ENCODE measurements around the gene RSPH4A.

RSPH4A gene

DNA sequence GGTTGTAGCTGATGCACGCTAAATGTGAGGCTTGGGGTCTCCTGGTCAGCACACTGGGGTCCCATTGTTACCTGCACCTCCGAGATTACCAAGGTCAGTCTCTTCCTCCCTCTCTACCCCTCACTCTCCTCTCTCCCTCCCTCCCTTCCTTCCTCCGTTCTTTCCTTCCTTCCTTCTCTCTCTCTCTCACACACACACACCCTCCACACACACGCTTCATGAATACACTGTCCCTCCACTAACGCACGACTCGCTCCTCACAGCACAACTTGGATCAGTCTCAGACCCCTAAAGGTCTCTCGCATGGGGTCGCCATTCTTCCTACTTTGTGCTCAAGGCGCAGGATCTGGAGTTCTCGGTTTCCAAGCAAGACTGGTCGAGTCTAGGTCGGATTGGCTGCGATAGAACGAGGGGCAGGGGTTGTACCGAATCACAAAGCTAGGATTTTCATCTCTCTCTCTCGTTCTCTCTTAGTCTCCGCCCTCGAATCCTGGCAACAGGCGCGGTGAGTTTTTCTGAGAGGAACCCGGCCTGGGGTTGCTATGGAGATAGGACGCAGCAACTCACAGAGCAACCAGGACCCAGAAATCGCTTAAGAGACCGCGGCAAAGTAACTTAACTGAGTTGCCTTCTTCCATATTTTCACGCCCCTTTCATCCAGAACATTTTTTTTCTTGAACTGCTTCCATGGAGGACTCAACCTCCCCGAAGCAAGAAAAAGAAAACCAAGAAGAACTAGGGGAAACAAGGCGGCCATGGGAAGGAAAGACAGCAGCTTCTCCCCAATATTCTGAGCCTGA lies at the start of gene RSPH4A:
Gene RSPH4A, plus strand, starts transcription at position 543 of the 800 bp plus-strand sequence. Its CDS starts 145 bp downstream, at position 688.
- ChIA-PET POLR2A (interaction anchor here (0.6 to 1.6 kb wide), 9 partner anchors 8 to 348 kb away, joined by 3 to 5 read pairs (median 3); partner anchors contain the start of genes DSE, RWDD1 and TSPYL1), CTCF (interaction anchor here (0.5 to 1.9 kb wide), 10 partner anchors 10 to 349 kb away, joined by 3 to 5 read pairs (median 3); no protein-coding TSS in a partner anchor)
- no peaks in the 10 kb centered on the region for H3K4me1 ChIP-seq (ENCODE audit: control insufficient read depth, insufficient read depth, low read length)
- no peaks in the 10 kb centered on the region for H3K36me3 ChIP-seq (ENCODE audit: control insufficient read depth in 2 of 2, insufficient read depth in 1 of 2, low read length in 2 of 2)
- no peaks in the 10 kb centered on the region for H3K9me3 ChIP-seq (ENCODE audit: control insufficient read depth, insufficient read depth, low read depth, low read length)
- H3K4me3 ChIP-seq (ENCODE audit: low read depth, low read length), result peak within 1 kb of the TSS; percentile 87
- no peak within 1 kb of the TSS; the same call in 1 of the 2 replicates for H3K27ac ChIP-seq (ENCODE audit: extremely low read depth, low read depth, low read length)
- TF ChIP-seq, protein P1, sequence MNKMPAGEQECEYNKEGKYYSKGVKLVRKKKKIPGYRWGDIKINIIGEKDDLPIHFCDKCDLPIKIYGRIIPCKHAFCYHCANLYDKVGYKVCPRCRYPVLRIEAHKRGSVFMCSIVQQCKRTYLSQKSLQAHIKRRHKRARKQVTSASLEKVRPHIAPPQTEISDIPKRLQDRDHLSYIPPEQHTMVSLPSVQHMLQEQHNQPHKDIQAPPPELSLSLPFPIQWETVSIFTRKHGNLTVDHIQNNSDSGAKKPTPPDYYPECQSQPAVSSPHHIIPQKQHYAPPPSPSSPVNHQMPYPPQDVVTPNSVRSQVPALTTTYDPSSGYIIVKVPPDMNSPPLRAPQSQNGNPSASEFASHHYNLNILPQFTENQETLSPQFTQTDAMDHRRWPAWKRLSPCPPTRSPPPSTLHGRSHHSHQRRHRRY (tag by site-specific recombination; IDR thresholded peaks at IDR 0.05), result no peak
- no peak for TF ChIP-seq ZNF202 (tag by site-specific recombination; IDR thresholded peaks at IDR 0.05; ENCODE audit: borderline replicate concordance)
- TF ChIP-seq GLI4 (tag by site-specific recombination; IDR thresholded peaks at IDR 0.05), result no peak
- no peak; the same call in 1 of the 2 replicates for TF ChIP-seq PRDM1 (tag by site-specific recombination; IDR thresholded peaks at IDR 0.05)
- TF ChIP-seq, protein P2, sequence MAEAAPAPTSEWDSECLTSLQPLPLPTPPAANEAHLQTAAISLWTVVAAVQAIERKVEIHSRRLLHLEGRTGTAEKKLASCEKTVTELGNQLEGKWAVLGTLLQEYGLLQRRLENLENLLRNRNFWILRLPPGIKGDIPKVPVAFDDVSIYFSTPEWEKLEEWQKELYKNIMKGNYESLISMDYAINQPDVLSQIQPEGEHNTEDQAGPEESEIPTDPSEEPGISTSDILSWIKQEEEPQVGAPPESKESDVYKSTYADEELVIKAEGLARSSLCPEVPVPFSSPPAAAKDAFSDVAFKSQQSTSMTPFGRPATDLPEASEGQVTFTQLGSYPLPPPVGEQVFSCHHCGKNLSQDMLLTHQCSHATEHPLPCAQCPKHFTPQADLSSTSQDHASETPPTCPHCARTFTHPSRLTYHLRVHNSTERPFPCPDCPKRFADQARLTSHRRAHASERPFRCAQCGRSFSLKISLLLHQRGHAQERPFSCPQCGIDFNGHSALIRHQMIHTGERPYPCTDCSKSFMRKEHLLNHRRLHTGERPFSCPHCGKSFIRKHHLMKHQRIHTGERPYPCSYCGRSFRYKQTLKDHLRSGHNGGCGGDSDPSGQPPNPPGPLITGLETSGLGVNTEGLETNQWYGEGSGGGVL (tag by site-specific recombination; IDR thresholded peaks at IDR 0.05), result peak; percentile 84
- peak; percentile 82 for TF ChIP-seq YY2 (tag by site-specific recombination; IDR thresholded peaks at IDR 0.05)
- TF ChIP-seq ZNF2 (tag by site-specific recombination; IDR thresholded peaks at IDR 0.05), result peak; percentile 98
- TF ChIP-seq ZNF157 (tag by site-specific recombination; IDR thresholded peaks at IDR 0.05), result 0 out of 2 replicates have a peak, but pooled peaks have one; percentile 49
- TF ChIP-seq, protein P3, sequence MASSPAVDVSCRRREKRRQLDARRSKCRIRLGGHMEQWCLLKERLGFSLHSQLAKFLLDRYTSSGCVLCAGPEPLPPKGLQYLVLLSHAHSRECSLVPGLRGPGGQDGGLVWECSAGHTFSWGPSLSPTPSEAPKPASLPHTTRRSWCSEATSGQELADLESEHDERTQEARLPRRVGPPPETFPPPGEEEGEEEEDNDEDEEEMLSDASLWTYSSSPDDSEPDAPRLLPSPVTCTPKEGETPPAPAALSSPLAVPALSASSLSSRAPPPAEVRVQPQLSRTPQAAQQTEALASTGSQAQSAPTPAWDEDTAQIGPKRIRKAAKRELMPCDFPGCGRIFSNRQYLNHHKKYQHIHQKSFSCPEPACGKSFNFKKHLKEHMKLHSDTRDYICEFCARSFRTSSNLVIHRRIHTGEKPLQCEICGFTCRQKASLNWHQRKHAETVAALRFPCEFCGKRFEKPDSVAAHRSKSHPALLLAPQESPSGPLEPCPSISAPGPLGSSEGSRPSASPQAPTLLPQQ (tag by site-specific recombination; IDR thresholded peaks at IDR 0.05), result peak; percentile 79
- TF ChIP-seq, protein P4, sequence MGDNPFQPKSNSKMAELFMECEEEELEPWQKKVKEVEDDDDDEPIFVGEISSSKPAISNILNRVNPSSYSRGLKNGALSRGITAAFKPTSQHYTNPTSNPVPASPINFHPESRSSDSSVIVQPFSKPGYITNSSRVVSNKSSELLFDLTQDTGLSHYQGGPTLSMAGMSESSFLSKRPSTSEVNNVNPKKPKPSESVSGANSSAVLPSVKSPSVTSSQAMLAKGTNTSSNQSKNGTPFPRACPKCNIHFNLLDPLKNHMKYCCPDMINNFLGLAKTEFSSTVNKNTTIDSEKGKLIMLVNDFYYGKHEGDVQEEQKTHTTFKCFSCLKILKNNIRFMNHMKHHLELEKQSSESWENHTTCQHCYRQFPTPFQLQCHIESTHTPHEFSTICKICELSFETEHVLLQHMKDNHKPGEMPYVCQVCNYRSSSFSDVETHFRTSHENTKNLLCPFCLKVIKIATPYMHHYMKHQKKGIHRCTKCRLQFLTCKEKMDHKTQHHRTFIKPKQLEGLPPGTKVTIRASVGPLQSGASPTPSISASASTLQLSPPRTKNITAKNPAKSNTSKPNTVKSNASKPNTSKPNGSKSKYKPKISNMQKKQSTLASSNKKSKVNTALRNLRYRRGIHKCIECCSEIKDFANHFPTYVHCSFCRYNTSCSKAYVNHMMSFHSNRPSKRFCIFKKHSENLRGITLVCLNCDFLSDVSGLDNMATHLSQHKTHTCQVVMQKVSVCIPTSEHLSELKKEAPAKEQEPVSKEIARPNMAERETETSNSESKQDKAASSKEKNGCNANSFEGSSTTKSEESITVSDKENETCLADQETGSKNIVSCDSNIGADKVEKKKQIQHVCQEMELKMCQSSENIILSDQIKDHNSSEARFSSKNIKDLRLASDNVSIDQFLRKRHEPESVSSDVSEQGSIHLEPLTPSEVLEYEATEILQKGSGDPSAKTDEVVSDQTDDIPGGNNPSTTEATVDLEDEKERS (tag by site-specific recombination; IDR thresholded peaks at IDR 0.05), result no peak
- TF ChIP-seq, protein P5, sequence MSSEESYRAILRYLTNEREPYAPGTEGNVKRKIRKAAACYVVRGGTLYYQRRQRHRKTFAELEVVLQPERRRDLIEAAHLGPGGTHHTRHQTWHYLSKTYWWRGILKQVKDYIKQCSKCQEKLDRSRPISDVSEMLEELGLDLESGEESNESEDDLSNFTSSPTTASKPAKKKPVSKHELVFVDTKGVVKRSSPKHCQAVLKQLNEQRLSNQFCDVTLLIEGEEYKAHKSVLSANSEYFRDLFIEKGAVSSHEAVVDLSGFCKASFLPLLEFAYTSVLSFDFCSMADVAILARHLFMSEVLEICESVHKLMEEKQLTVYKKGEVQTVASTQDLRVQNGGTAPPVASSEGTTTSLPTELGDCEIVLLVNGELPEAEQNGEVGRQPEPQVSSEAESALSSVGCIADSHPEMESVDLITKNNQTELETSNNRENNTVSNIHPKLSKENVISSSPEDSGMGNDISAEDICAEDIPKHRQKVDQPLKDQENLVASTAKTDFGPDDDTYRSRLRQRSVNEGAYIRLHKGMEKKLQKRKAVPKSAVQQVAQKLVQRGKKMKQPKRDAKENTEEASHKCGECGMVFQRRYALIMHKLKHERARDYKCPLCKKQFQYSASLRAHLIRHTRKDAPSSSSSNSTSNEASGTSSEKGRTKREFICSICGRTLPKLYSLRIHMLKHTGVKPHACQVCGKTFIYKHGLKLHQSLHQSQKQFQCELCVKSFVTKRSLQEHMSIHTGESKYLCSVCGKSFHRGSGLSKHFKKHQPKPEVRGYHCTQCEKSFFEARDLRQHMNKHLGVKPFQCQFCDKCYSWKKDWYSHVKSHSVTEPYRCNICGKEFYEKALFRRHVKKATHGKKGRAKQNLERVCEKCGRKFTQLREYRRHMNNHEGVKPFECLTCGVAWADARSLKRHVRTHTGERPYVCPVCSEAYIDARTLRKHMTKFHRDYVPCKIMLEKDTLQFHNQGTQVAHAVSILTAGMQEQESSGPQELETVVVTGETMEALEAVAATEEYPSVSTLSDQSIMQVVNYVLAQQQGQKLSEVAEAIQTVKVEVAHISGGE (tag by site-specific recombination; conservative IDR thresholded peaks at IDR 0.05; ENCODE audit: low read depth), result 0 out of 2 replicates have a peak, but pooled peaks have one; percentile 28
- no peak for TF ChIP-seq GLIS1 (tag by site-specific recombination; IDR thresholded peaks at IDR 0.05)
- TF ChIP-seq, protein P6, sequence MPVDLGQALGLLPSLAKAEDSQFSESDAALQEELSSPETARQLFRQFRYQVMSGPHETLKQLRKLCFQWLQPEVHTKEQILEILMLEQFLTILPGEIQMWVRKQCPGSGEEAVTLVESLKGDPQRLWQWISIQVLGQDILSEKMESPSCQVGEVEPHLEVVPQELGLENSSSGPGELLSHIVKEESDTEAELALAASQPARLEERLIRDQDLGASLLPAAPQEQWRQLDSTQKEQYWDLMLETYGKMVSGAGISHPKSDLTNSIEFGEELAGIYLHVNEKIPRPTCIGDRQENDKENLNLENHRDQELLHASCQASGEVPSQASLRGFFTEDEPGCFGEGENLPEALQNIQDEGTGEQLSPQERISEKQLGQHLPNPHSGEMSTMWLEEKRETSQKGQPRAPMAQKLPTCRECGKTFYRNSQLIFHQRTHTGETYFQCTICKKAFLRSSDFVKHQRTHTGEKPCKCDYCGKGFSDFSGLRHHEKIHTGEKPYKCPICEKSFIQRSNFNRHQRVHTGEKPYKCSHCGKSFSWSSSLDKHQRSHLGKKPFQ (tag by site-specific recombination; IDR thresholded peaks at IDR 0.05), result no peak
- TF ChIP-seq ZBTB8A (tag by site-specific recombination; IDR thresholded peaks at IDR 0.05), result peak; percentile 22; the same call in 1 of the 2 replicates
- TF ChIP-seq ZNF274 (IDR thresholded peaks at IDR 0.05; ENCODE audit: low read length), result no peak
- TF ChIP-seq ZNF274 (tag by site-specific recombination; IDR thresholded peaks at IDR 0.05; ENCODE audit: borderline replicate concordance), result no peak
- TF ChIP-seq ZNF140 (tag by site-specific recombination; IDR thresholded peaks at IDR 0.05), result no peak
- TF ChIP-seq ZBTB17 (tag by site-specific recombination; IDR thresholded peaks at IDR 0.05), result peak; percentile 99
- TF ChIP-seq, protein P7, sequence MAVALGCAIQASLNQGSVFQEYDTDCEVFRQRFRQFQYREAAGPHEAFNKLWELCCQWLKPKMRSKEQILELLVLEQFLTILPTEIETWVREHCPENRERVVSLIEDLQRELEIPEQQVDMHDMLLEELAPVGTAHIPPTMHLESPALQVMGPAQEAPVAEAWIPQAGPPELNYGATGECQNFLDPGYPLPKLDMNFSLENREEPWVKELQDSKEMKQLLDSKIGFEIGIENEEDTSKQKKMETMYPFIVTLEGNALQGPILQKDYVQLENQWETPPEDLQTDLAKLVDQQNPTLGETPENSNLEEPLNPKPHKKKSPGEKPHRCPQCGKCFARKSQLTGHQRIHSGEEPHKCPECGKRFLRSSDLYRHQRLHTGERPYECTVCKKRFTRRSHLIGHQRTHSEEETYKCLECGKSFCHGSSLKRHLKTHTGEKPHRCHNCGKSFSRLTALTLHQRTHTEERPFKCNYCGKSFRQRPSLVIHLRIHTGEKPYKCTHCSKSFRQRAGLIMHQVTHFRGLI (tag by site-specific recombination; IDR thresholded peaks at IDR 0.05), result no peak
- TF ChIP-seq, protein P8, sequence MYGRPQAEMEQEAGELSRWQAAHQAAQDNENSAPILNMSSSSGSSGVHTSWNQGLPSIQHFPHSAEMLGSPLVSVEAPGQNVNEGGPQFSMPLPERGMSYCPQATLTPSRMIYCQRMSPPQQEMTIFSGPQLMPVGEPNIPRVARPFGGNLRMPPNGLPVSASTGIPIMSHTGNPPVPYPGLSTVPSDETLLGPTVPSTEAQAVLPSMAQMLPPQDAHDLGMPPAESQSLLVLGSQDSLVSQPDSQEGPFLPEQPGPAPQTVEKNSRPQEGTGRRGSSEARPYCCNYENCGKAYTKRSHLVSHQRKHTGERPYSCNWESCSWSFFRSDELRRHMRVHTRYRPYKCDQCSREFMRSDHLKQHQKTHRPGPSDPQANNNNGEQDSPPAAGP (tag by site-specific recombination; IDR thresholded peaks at IDR 0.05), result 0 out of 2 replicates have a peak, but pooled peaks have one; percentile 42
